Measurements from ENCODE around the gene NLGN3.
A peak's percentile ranks its signal among the peaks of the same experiment; 100 is the strongest.

The NLGN3 gene

DNA sequence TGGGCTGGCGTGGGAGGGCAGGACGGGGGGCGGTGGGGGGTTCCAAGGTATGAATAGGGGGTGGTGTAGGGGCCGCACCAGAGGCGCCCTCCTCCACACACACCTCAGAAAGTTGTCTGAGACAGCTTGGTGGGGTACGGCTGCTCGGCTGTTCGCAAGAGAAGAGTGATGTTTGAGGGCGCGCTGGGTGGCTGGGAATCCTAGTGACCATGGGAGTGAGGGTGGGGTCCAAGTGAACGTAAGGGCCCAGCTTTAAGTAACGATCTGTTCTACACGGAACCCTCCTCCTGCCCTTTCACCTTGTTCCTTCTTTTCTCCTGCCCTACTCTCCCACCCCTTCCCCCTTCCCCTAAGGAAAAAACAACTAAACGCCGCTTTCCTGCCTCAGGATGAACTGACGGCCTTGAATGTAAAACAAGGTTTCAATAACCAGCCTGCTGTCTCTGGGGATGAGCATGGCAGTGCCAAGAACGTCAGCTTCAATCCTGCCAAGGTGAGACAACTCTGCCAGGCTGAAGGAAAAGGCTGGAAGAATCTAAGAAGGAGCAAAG is 25.6 kb upstream of the NLGN3 start:
- no peak for DNase-seq

DNA sequence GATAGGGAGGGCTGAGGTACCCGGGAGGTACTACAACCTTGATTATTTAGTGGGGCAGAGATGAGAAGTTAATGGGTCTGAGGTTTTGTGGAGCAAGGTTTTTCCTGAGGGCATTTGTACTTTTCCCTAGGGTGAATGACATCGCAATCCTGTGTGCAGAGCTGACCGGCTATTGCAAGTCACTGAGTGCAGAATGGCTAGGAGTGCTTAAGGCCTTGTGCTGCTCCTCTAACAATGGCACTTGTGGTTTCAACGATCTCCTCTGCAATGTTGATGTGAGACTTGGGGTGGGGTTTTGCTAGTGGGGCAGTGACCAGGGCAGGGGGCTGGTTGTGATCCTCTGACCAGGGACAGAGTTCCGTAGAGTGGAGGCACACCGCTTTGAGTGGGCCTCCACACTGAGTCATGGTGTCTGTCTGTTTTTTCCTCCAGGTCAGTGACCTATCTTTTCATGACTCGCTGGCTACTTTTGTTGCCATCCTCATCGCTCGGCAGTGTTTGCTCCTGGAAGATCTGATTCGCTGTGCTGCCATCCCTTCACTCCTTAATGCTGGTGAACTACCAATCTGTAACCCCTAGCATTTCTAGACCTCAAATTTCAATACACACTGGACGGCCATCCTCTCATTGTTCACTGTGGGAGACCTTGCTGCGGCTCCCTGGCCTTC is 16.3 kb upstream of the NLGN3 start:
- no peak for DNase-seq

DNA sequence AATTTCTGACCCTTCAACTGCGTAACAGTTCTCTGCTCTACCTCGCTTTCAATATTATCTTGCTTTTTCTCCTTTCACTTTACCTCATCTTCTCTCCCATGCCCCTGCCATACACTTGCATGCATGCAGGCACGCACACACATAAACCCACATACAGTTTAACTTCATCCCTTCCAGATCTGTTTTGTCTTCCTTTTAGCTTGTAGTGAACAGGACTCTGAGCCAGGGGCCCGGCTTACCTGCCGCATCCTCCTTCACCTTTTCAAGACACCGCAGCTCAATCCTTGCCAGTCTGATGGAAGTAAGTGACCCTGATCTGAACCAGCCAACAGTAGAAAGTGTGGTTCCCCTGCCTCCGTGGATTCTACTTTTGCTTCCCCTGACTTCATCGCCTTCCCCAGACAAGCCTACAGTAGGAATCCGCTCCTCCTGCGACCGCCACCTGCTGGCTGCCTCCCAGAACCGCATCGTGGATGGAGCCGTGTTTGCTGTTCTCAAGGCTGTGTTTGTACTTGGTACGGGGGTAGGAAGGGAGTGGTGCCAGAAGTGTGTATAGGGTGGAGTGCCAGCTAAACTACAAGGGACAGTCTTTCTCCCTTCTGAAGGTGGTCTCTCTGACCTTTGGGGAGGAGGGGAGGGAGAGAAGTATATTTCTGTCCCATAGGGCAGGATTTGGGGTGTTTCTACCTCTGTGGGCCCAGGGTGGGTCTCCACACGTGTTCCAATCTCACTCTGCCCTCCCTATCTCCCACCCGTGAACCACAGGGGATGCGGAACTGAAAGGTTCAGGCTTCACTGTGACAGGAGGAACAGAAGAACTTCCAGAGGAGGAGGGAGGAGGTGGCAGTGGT is 15.5 kb upstream of the NLGN3 start:
- DNase-seq: peak; percentile 63

DNA sequence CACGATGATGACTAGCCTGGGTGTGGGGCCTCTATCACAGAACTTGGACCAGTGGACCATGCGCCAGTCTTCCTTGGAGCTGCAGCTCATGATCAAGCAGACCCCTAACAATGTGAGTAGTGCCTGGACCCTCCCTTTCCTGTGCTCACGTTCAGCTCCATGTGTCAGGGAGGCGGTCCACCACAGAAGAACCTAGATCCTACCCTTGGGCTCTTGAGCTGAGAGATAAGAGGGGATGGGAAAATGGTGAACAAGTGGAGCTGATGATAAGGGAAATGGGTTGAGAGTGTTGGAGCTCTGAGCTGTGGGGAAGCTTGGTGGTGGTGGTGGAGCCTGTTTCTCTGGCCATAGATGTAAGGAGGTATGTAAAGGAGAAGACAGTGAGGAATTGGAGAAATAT is 13.1 kb upstream of the NLGN3 start:
- DNase-seq: no peak

DNA sequence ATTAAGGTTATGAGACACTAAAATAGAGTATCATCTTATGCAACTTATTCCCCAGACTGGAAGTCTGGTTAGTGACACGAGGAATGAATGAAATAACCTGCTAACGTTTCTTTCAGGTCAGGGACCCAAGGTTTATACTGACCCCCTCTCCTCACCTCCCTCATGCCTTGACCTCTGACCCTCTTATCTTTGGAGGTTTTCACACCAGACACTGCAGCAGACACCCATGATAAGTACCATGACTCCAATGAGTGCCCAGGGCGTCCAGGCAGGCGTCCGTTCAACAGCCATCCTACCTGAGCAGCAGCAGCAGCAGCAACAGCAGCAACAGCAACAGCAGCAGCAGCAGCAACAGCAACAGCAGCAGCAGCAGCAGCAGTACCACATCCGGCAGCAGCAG is 4.2 kb upstream of the NLGN3 start:
- DNase-seq: no peak

DNA sequence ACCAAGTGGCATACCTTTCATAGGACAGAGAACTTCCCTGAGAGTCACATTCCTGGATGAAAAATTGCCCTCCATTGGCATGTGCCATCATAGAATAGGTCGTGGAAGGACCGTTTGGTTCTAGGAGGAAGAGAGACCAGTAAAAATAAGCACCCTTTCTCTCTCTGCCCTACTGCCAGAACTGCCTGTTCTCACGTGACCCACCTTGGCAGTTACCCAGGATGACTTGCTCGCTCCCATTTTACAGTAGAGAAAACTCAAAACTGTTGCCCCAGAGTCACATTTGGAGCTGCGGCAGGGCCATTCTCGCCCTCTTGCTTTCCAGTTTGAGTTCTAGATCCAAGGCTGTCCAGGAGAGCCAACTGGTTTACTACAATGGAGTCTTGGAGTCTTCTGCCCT is 1.1 kb upstream of the NLGN3 start:
- no peak for DNase-seq

DNA sequence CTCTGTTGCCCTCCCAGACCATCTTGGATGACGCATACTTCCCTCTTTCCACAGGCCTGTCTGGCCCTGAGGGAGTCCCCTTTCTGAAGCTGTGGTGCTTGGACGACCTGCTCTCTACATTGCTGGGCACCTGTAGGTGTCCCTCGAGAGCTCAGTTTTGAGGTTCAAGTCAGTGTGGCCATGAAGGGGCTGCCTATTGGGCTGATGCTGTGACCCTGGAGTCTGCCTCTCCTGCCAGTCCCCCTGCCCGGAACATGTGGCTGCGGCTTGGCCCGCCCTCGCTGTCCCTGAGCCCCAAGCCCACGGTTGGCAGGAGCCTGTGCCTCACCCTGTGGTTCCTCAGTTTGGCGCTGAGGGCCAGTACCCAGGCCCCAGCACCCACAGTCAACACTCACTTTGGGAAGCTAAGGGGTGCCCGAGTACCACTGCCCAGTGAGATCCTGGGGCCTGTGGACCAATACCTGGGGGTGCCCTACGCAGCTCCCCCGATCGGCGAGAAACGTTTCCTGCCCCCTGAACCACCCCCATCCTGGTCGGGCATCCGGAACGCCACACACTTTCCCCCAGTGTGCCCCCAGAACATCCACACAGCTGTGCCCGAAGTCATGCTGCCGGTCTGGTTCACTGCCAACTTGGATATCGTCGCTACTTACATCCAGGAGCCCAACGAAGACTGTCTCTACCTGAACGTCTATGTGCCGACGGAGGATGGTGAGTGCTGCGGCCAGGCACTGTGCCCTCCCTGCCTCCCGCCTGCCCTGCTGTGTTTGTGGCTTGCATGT is 3.0 kb downstream of the NLGN3 start:
- no peak for DNase-seq

DNA sequence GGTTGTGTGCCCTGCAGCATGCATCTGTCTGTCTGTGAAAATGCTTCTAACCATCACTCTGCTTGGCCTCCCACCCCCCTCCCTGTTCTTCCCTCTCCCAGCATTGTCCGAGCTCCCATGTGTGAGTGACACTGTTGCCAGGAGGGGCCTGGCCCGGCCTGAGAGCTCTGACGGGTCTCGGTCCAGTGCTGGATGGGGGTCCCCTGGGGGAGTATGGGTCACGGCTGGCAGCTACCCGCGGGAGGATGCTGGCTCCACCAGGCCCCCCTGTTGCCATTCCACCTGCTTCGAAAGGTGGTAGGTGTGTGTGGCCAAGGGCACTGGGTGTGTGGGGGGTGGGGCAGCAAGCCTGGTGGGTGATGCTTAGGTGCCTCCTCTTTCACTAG is 3.6 kb downstream of the NLGN3 start:
- no peak for DNase-seq

DNA sequence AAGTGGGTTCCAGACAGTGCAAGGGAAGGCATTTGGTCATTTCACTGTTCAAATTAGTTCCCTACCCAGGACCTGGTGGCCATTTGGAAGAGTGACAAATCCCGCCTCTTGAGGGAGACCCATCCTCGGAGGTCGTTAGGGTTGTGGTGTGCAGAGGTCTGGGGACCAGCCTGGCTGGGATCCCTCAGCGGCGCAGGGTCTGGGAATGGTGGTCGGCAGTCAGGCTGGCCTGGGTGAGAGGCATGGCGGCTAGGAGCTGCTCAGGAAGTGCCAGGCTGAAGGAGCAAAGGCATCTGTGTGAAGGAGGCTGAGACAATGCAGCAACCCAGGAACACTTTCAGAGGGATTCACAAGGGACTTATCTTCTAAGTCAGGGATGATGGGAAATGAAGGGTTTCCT is 6.7 kb downstream of the NLGN3 start:
- DNase-seq: no peak

DNA sequence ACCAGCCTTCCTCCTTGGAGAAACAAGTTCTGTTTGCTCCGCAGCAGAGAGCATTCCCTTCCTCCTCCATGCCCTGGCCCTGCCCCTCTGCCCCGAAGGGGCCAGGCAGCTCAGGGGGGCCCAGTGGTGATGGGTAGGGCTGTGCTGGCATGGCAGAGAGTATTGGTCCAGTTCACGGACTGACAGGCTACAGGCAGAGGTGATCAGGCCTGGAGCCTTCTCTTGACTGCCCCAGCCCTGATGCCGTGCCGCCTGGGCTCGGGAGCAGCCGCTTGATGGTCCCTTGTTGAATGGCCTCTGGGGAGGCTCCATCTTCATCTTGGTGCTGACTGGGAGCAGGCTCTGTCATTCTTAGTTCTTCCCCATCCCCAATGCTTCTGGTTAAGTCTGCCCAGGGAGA is 9.6 kb downstream of the NLGN3 start:
- DNase-seq: no peak

DNA sequence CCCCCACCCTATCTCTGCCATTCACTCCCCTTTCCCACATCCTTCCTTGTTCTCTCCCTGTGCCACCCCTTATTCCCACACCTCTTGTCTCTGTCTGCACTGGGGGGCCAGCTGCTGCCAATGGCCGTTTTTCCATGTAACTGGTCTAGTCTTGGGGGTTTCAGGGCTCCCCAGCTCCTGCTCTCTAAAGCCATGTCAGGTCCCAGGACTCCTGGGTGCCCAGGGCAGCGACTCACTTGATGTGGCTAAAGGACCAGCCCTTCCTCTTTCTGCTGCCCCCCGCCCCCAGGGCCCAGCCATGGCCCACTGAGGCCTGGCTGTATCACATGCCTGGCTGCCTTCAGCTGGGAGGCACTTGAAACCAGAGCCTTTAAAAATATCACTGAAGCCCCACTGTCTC is 10.0 kb downstream of the NLGN3 start:
- DNase-seq: no peak

DNA sequence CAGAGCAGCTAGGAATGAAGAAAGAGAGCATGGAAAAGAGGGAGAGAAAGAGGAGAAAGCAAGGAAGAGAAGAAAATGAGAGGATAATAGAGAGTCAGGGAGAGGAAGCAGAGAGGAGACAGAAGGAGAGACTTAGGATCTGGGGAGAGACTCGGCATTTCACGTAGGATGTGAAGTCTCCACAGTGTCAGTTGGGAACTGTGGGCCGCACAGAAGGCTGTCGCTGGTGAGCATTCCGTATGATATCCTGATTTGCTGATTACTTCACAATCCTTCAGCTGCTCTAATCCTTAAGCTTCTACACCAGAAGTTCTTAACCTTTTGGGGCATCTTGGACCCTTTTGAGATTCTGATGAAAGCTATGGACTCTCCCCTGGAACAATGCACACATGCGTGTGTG is 14.0 kb downstream of the NLGN3 start:
- no peak for DNase-seq

DNA sequence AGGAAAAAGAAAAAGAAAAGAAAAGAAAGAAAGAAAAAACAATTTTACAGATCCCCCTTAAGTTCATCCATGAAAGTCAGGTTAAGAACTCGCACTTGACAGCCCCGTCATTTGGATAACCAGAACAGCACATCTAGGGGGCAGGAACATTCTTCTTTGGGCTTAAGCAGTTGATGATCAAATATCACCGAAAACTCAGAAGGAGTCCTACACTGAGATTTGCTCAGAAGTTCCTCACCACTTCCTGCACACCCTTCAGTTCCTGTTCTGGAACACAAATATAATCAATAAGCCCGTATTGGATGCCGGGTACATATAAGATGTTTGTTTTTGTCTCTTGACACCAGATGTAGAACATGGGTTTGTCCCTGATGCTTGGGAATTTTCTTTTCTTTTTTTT is 14.7 kb downstream of the NLGN3 start:
- no peak for DNase-seq

DNA sequence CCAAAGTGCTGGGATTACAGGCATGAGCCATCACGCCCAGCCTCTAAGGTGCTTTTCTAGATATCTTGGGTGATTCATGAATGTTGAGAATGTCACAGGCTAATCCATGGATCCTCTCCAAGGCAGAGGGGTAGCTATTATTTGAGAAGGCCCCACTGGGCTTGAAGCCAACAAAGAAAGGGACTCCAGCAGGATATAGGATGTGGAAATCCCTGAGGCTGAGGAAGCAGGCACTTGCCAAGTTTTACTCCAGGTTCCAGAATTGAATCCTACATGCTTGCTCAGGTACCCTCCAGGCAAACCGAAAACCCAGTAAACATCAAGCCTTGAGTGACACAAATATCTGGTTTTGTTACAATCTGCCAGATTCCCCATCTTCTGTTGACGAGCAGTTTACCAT is 15.8 kb downstream of the NLGN3 start:
- no peak for DNase-seq

DNA sequence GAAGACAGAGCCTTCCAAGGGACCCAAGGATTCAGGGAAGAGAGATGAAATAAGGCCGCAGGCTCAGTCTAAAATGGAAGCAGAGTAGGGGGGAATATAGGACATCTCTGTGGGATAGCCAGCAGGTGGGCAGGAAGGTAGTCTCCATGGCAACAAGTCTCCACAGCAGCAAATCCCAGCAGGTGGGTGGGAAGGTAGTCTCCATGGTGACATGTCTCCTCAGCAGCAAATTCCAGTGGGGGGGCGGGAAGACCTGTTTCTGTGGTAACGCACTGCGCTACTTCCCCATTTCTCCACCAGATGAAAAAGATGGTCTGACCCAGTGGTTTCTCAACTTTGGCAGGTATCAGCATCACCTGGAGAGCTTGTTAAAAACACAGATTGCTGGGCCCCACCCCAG is 18.3 kb downstream of the NLGN3 start:
- no peak for DNase-seq

DNA sequence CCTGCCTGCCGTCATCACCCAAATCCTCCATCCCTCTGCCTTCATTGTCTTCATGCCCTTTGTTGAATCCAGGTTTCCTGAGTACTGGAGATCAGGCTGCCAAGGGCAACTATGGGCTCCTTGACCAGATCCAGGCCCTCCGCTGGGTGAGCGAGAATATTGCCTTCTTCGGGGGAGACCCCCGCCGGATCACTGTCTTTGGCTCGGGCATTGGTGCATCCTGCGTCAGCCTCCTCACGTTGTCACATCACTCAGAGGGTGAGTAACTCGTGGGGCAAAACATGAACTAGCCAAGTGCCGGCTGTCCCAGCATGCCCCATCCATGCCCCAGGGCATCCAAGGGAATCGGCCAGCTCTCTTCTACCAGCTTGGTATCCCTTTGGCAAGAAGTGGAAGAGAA is 19.4 kb downstream of the NLGN3 start:
- DNase-seq: no peak

DNA sequence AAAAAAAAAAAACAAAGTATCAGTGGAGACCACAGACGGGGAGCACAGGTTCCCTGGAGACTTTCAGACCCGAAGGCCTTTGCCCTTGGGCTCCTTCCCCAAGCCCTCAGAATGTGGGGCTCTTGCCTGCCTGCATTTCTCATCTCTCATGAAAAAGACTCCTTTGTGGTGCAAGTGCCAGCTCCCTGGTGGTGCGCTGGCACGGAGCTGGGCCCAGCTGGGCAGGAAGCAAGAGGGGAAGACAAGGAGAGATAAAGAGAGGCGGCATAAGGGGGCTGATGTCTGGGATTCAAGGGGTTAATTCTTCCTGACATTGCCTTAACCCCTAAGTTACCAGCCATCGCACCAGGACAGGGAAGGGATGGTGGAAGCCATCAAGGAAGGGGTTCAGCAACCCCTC is 21.8 kb downstream of the NLGN3 start:
- no peak for DNase-seq

DNA sequence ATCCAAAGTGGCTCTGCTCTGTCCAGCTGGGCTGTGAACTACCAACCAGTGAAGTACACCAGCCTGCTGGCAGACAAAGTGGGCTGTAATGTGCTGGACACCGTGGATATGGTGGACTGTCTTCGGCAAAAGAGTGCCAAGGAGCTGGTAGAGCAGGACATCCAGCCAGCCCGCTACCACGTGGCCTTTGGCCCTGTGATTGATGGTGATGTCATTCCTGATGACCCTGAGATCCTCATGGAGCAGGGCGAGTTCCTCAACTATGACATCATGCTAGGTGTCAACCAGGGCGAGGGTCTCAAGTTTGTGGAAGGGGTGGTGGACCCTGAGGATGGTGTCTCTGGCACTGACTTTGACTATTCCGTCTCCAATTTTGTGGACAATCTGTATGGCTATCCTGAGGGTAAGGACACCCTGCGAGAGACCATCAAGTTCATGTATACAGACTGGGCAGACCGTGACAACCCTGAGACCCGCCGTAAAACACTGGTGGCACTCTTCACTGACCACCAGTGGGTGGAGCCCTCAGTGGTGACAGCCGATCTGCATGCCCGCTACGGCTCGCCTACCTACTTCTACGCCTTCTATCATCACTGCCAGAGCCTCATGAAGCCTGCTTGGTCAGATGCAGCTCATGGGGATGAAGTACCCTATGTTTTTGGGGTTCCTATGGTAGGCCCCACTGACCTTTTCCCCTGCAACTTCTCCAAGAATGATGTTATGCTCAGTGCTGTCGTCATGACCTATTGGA is 22.6 kb downstream of the NLGN3 start:
- no peak for DNase-seq

DNA sequence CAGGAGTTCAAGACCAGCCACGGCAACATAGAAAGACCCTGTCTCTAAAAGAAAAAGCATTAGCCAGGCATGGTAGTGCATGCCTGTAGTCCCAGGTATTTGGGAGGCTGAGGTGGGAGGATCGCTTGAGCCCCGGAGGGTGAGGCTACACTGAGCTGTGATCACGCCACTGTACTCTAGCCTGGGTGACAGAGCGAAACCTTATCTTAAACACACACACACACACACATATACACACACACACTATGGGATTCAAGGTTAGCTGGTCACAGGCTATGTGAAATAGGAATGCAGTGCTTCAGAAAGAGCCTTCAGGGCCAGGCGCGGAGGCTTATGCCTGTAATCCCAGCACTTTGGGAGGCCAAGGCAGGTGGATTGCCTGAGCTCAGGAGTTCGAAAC is 23.5 kb downstream of the NLGN3 start:
- no peak for DNase-seq

DNA sequence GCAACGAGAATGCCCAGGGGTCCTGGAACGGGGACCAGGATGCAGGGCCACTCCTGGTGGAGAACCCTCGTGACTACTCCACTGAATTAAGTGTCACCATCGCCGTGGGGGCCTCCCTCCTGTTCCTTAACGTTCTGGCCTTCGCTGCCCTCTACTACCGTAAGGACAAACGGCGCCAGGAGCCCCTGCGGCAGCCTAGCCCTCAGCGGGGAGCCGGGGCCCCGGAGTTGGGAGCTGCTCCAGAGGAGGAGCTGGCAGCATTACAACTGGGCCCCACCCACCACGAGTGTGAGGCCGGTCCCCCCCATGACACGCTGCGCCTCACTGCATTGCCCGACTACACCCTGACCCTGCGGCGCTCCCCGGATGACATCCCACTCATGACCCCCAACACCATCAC is 24.9 kb downstream of the NLGN3 start:
- no peak for DNase-seq

DNA sequence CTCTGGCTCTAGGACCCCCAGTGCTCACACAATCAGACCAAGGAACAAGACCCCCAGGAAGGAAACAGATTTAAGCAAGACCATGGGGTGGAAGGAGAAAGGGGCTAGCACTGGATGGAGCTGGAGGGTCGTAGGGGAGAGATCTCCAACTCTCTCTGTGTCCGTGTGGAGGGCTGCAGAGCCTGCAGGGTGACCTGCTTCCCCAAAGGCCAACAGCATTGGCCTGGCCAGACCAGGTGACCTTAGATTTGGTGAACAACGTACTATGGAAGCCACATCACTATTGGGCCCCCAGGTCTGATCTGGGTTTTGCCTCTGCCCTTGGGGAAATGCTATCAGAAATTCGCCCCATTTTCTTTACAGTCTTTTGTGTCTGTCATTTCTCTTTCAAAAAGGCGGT is 26.0 kb downstream of the NLGN3 start:
- no peak for DNase-seq

DNA sequence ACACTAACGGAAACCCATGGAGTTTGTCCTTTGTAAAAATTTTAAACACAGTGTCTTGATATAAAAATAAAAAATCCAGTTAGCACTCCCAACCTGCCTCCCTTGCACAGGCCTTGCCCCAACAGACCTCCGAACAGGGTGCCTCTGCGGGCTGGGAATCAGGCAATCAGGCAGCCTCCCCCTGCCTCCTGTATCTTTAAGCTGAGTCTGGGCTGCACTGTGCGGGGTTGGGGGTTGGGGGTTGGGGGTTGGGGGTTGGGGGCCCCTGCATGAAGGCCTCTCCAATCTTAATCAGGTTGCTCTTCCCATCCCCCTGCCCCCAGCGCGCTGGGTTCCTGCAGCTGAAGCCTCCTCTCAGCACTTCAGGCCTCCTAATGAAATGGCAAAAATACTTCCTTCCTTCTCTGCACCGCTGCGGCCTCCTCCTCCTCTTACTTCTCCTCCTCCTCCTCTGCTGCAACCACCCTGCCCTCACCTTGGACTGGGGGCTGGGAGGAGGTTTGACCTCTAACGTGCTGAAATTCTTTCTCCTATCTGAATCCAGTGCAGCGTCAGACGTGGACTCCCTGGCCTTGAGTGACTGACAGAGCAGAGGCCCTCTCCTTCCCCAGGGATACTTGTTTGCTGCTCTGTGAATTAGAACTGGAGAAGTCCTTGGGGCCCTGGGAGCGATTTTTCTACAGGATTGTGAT is 26.6 kb downstream of the NLGN3 start:
- no peak for DNase-seq
